HTERT RPE-1 (cell line): Measurements from ENCODE around the gene ACP7.
"Not testable (repeated sequence)": the region's sequence is repeated elsewhere in the genome, so short reads cannot be mapped to it uniquely, and the experiment has no call there.

ENCODE experiments used
- in situ Hi-C: fragments of 300-500 bp; cut with MboI; formaldehyde crosslinking; loops from 4 replicates; pipeline ENCODE4 v1.14.3; 2020; ENCODE audit warnings: low sequenced_read_pairs

The ACP7 gene

DNA sequence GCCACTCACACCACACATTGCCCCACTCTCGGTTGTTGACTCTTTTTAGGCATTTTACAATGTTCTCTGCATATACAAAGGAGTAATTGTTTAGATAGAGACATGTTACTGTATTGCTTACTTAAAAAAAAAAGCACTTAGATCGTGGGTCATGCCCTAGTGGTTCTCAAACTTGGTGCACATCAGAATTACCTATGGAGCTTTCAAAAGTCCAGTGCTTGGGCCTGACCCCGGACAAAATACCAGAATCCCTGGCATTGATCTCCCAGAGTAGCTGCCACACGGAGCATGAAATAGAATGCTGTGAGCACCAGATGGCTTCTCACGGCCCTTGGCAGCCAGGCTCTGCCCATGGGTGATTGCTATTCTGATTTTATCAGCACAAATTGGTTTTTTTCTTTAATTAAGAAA is 20.0 kb downstream of the ACP7 start:
- in situ Hi-C loops, result no loop called here

DNA sequence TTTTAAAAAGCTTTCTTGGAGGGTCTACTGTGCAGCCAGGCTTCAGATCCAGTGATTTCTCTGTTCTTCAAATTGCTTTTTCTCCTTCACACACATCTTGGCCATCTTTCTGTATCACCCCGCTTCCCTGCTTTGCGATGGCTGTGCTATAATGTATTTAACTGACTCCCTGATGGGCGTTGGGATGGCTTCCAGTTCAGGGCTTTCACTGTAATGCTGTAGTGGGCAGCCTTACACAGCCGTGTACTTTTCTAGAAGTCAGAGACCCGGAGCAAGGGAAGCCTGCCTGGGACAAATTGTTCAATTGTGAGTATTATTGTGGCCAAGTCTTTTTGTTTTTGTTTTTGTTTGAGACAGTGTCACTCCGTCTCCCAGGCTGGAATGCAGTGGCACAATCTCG is 22.0 kb downstream of the ACP7 start:
- in situ Hi-C loops, result no loop called here

DNA sequence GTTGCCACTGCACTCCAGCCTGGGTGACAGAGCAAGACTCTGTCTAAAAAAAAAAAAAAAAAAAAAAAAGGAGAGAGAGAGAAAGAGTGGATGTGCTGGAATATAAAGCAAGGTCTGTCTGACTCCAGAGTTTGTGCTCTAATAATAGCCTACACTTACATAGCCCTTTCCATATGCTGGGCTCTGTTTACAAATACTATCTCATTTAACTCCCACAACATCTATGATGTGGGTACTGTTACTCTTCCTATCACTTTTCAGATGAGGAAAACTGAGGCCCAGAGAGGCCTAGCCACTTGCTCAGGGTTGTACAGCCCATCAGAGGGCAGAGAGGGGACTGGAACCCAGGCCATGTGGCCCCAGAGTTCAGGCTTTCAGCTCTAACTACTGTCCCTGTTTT is 25.5 kb downstream of the ACP7 start:
- in situ Hi-C loops, result no loop called here

DNA sequence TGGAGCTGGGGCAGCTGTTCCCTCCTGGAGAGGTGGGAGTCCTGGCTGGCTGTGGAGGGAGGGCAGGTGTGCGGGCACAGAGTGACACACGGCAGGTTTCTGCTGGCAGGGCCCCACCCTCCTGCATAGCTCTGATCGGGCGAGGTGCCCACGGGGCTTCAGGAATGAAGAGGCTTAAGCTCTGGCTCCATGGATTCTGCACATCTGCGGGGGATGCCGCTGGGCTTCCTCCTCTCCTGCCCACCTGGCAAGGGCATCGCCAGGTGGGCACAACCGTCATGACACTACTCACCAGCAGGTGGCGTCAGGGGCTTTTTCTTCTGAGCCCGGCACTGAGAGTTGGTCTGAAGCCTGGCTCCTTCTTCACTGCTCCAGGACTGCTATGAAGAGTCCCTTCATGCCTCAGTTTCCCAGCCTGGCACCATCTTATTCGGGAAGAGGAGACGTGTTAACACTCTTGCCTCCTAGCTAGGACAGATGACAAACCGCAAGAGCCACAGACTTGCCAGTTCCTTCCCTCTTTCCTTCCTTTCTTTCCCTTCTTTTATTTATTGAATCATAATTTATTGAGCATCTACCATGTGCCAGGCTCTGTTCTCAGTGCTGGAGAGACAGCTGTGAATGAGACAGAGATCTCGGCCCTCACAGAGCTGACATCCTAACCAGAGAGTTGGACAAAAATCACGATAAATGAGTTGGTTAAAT is 26.2 kb downstream of the ACP7 start:
- in situ Hi-C loops, result no loop called here

DNA sequence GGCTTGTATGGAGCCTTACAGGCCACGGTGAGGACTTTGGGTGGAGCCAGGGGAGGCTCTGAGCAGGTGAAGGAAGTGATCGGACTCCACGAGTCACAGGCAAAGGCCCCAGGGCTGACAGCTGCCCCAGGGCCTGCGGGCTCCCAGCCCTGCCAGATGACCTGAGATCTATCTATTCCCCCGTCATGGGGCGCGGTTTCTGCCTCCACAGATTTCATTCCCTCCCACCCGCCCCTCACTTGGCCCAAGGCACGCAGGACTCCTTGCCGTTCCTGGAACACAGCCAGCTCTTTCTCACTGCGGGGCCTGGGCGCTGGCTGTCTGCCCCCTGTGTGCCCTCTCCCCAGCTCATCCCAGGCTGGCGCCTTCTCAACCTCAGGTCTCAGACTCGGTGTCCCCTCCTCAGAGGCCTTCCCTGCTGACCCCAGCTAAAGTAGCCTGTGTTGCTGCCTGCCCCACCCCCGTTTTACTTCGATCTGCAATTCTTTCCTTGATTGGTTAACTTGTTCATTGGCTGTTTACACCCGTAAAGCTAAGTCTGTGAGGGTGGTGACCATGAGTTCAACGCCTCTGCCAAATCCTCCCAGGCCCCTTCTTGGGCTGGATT is 27.5 kb downstream of the ACP7 start:
- in situ Hi-C loops, result no loop called here

DNA sequence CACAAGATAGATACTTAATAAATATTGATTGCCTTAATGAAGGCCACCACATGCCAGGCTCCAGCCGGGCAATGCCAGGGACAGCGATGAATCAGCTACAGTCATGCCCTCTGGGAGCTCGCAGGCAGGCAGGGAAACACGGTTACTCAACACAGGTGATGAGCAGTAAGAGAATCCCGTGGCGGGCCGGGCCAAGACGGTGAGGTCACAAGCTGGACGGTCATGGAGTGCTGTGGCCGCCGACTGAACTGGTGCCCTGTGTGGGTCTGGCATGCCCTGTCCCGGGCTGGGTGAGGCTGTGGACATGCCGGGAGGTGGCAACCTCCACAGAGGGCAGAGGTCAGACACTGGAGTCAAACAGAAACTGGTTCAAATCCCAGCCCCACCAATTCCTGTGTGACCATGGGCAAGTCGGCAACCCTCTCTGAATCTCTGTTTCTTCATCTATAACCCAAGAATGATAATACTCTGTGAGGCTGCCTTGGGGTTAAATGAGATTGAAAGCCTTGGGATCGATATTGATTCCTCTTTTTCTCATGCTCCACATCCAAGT is 28.2 kb downstream of the ACP7 start:
- in situ Hi-C loops, result no loop called here

DNA sequence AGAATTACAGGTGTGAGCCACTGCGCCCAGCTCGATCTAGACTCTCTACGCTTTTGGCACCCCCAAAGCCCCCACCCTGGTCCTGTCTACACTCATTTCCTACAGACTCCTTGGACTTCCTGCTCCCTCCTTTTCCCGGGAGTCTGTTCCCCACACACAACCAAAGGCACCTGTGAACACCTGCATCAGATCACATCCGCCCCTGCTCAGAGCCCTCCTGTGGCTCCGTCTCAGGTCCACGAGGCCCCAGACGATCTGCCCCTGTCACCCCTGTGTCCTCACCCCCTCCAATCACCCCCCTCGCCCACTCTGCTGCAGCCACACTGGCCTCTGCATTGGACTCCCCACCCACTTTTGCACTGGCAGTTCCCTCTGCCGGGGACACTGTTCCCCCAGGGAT is 29.0 kb downstream of the ACP7 start:
- in situ Hi-C loops, result no loop called here

DNA sequence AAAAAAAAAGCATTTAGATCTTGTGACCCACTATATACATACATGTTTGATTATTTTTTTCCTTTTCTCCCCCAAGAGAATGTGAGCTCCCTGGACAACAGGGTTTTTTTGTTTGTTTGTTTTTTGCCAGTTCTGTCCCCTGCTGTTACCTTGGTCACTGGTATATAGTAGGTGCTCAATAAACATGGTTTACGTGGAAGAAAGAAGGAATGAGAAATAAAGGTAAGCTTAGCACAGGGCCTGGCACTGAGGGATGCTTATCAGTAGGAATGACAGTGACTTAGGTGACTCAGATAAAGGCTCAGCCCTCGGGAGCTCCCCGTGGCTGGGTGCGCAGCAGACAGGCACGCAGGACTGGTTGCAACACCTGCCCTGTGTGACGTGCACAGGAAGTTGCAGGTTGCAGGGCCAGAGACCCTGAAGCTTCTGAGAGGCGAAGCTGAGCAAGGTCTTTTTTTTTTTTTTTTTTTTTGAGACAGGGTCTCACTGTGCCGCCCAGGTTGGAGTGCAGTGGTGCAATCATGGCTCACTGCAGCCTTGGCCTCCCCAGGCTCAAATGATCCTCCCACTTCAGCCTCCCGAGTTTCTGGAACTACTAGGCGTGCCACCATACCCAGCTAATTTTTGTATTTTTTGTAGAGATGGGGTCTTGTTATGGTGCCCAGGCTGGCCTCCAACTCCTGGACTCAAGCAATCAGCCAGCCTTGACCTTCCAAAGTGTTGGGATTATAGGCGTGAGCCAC is 31.1 kb downstream of the ACP7 start:
- in situ Hi-C loops, result no loop called here

DNA sequence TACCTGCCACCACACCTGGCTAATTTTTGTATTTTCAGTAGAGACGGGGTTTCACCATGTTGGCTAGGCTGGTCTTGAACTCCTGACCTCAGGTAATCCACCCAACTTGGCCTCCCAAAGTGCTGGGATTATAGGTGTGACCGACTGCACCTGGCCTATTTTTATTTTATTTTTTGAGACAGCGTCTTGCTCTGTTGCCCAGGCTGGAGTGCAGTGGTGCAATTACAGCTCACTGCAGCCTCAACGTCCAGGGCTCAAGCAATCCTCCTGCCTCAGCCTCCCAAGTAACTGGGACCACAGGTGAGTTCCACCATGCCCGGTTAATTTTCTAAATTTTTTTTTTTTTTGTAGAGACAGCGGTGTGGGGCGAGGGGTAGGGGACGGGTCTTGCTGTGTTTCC is 32.9 kb downstream of the ACP7 start:
- in situ Hi-C loops, result not testable (repeated sequence)

DNA sequence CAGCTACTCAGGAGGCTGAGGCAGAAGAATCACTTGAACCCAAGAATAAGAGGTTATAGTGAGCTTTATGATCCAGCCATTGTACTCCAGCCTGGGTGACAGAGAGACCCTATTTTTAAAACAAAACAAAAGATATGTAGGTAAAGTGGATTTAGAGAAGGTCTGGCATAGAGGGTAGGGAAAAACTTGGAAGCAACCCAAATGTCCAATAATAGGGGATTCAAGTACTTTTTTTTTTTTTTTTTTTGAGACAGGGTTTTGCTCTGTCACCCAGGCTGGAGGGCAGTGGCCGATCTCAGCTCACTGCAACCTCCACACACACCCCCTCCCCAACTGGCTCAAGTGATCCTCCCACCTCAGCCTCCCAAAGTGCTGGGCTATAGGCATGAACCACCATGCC is 35.7 kb downstream of the ACP7 start:
- in situ Hi-C loops, result no loop called here

DNA sequence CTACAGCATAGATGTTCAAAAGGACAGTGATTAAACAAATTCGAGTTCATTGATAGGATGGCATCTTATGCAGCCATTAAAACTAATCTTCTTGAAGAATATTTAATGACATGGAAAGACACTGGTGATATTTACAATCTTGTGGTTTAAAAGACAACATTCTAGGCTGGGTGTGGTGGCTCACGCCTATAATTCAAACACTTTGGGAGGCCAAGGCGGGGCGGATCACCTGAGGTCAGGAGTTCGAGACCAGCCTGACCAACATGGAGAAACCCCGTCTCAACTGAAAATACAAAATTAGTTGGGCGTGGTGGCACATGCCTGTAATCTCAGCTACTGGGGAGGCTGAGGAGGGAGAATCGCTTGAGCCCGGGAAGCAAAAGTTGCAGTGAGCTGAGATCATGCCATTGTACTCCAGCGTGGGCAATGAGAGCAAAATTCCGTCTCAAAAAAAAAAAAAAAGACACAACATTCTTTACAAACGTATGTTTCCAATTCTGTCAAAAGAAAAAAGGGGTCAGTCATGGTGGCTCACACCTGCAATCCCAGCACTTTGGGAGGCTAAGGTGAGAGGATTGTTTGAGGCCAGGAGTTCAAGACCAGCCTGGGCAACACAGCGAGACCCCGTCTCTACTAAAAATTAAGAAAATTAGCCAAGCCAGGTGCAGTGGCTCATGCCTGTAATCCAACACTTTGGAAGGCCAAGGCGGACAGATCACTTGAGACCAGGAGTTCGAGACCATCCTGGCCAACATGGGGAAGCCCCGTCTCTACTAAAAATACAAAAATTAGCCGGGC is 39.0 kb downstream of the ACP7 start:
- in situ Hi-C loops, result no loop called here

DNA sequence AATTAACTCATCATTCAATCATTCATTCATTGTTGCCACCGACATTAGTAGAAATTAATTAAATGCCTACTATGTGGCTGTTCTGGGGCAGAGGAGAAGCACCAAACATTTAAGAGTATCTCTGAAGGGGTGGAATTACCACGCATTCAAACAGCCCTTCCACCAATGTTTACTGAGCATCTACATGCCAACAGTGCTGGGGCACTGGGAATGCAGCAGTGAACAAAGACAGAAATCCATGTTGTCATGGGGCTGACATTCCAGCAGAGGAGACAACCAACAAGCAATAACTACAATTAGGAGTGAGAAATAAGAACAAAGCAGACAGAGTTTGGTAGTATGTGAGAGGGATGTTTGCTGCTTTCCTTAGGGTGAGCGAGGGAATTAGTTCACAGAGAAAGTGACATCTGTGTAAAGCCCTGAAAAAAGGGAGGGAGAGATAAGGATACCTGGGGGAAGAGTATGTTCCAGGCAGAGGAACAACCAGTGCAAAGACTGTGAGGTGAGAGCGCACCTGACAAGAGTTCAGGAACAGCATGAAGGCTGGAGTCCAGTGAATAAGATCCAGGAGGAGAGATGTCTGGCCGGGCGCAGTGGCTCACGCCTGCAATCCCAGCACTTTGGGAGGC is 40.1 kb downstream of the ACP7 start:
- in situ Hi-C loops, result no loop called here

DNA sequence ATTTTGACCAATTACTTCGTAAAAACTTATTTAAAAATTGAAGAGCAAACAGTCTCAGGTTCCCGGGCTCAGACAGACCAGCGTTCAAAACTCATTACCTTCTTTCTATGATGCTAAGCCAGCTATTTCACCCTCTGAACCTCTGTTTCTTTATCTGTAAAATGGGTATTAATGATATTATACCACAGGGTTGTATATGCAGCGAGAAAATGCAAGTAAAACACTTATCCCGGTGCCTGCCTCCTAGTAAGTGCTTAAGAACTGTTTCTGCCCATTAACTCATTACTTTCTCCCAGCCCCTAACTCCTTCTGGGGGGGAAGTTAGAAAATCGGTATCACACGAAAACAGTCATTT is 41.0 kb downstream of the ACP7 start:
- in situ Hi-C loops, result no loop called here

DNA sequence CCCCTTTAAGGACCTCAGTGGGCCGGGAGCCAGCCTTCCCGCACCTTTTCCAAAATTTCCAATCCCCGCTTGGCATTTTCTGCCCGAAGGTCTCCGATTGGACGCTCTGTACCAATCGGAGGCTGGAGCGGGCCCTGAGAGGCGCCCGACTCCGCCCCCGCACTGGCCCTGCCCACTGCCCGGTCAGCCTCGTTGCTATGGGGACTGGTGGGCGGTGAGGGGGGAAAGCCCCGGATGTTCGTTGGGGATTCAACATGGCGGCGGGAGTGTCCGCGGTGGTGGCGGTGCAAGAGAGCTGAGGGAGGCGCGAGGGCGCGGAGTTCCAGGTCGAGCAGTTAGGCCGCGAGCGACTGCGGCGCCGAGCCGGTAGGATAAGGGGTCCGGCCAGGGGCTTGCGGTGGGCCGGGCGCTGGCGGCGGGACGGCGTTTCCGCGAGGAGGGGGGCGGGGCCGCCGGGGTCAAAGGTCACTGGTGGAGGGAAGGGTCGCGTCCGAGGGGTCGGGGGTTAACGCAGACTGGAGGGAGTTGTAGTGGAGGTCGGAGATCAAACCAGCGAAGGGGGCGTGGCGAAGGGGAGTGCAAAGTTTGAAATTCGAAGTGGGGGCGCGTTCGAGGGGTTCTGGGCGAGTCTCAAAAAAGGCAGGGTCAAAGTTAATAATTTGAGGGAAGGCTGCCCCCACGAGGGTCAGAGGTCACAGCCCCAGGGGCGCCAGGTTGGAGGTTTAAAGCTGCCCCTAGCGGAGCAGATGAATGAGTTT is 41.6 kb downstream of the ACP7 start, which contains the start of gene PAK4:
Gene PAK4, plus strand, starts transcription at position 233 of the 758 bp plus-strand sequence. CDS start 43,768 bp downstream, outside the sequence.
- in situ Hi-C loops, result no loop called here

DNA sequence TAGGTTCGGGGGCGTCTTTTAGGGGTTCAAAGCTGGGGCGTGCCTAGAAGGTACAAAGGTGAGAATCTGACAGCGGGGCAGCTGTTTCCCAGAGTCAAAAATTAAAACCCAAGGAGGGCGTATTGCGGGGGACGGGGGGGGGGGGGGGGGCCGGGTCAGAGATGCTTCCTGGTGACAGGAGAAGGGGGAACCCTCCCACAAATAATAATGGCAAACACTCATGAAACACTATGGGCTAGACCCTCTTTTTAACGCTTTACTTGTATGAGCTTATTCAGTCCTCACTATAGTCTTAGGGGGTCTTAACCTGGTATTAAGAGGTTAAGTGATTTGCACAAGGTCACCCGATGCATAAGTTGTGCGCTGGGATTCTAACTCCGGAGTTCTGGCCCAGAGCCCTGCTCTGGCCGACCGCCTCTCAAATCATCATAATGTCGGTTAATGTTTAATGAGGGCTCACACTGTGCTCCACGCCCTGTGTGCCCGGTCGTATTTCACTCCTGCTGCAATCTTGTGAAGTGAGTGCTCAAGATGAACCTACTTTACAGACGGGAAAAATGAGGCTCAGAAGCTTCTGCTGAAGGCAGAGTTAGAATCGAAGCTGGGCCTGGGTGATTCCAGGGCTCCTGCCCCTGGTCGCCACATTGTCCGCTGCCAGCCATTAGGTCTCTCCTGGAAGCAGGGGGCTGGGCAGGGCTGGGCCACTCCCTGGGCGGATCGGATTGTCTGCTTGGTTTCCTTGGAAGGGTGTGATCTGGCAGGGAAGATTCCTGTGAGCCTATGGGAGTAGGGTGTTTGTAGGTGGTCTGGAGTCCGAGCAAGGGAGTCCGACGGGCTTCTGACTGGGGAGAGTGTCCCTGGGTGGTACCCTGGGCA is 42.4 kb downstream of the ACP7 start:
- in situ Hi-C loops, result no loop called here

DNA sequence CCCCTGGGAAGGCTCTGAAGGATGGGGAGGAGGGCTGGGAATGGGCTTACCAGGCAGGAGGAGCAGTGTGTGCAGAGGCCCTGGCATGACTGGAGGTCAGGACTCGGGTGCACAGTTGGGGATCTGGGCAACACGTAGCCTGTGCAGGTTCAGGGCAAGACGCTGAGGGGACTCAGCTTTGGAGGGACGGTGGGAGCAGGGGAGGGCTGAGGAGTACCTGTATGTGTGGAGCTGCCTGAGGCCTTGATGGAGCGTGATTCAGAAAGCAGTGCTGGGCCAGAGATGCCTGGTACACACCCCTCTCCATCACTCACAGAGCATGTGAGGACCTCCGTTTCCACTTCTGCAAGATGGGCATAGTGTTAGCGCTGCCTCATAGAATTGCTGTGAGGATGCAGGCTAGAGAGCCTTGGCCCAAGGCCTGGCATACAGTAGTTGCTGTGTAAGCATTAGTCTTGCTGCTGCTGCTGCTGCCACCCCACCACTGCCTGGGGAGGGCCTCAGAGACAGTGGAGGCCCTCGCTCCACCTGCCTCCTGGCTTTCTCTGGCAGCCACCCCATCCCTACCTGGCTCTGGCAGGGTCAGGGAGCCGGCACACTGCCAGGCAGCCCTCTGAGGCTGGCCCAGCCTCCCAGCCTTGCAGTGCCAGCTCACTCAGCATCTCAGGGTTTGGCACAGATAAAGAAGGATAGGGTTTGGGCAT is 43.8 kb downstream of the ACP7 start:
- in situ Hi-C loops, result no loop called here

DNA sequence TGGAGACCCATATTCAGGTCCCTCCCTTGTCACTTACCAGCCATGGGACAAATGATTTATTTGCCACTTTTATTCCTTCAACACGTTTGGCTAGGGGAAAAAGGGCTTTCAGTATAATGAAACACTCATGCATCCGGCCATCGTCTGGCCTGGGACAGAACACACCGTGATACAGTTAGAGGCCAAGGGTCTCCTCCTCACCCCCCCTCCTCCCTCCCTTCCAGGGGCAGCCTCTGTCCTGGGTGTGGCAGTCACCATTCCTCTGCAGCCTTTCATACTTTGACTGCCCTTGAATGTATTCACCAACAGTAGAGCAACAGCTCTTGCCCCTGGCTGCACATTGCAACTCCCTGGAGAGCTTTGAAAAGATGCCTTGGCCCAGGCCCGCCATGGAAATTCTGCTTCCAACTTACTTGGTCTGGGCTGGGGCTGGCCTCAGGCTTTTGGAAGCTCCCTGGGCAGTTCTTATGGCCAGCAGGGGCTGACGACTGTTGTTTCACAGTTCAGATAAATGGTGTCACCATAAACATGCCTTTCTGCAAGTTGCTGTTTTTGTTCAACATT is 44.4 kb downstream of the ACP7 start:
- in situ Hi-C loops, result no loop called here

DNA sequence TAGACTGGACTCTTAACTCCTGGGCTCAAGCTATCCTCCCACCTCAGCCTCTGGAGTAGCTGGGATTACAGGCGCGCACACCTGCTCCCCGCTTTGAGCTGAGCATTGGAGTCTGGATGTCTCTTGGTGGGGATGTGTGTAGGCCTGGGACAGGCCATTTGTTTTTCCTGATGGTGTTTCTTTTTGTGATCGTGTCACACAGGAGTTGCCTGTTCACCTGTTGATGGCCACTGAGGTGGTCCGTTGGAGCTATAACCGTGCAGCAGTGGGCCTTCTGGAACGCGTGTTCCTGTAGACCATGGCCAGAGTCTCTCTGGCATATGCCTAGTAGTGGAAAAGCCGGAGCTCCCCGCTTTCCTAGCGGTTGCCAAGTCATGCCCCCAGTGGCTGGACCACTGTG is 44.9 kb downstream of the ACP7 start:
- in situ Hi-C loops, result no loop called here
